Measurements from ENCODE around the gene RPGRIP1L. TPM values are rescaled to one million over a fixed set of nuclear protein-coding genes. Genes with fewer than 3 reads are reported as not detected.

Gene RPGRIP1L
- total RNA-seq, 3 donors from 2014 or later = 3.2 to 7.5 (median 7.5) TPM

GRCh38 chr16:53580038-53580802 lies 123.4 kb downstream of the RPGRIP1L start:
- intact Hi-C loops (cut with DNase I; ENCODE audit: low total_unique reads) = no loop called here
- TF ChIP-seq CTCF (IDR thresholded peaks at IDR 0.05) (no peak), POLR2AphosphoS5 (IDR thresholded peaks at IDR 0.05) (no peak), POLR2A (IDR thresholded peaks at IDR 0.05) (no peak)
- Histone ChIP-seq H3K36me3 (no peaks in the 10 kb centered on the region), H3K27ac (no peak overlapping the region), H3K4me3 (no peak overlapping the region), H3K27me3 (no peaks in the 10 kb centered on the region), H3K9me3 (no peaks in the 10 kb centered on the region), H3K4me1 (no peaks in the 10 kb centered on the region)
- no peak for DNase-seq (ENCODE audit: low spot score in 2 of 2)

- no peak overlapping the region for H3K27ac ChIP-seq
- H3K4me1 ChIP-seq = no peaks in the 10 kb centered on the region
- no peak for DNase-seq (ENCODE audit: low spot score in 2 of 2)
- peaks cover 0 to 4% of the 10 kb centered on the region in 2 donors for H3K9me3 ChIP-seq
- H3K36me3 ChIP-seq = no peaks in the 10 kb centered on the region
- intact Hi-C loops (cut with DNase I; ENCODE audit: low total_unique reads) = no loop called here
- no peak overlapping the region for H3K4me3 ChIP-seq
- H3K27me3 ChIP-seq = no peaks in the 10 kb centered on the region
- no peak for TF ChIP-seq CTCF (IDR thresholded peaks at IDR 0.05)
- no peak for TF ChIP-seq POLR2A (IDR thresholded peaks at IDR 0.05)
- TF ChIP-seq POLR2AphosphoS5 (IDR thresholded peaks at IDR 0.05) = no peak
Observed at GRCh38 chr16:53576904-53577303, 126.8 kb downstream of the RPGRIP1L start.

GRCh38 chr16:53576210-53576609 lies 127.4 kb downstream of the RPGRIP1L start:
- H3K27me3 ChIP-seq = no peaks in the 10 kb centered on the region
- intact Hi-C loops (cut with DNase I; ENCODE audit: low total_unique reads) = no loop called here
- no peak for TF ChIP-seq POLR2AphosphoS5 (IDR thresholded peaks at IDR 0.05)
- no peak for TF ChIP-seq CTCF (IDR thresholded peaks at IDR 0.05)
- no peak for TF ChIP-seq POLR2A (IDR thresholded peaks at IDR 0.05)
- no peaks in the 10 kb centered on the region for H3K36me3 ChIP-seq
- no peaks in the 10 kb centered on the region for H3K4me1 ChIP-seq
- no peak overlapping the region for H3K4me3 ChIP-seq
- DNase-seq (ENCODE audit: low spot score in 2 of 2) = no peak
- H3K9me3 ChIP-seq = peaks cover 0 to 11% of the 10 kb centered on the region in 2 donors
- H3K27ac ChIP-seq = no peak overlapping the region

- Histone ChIP-seq H3K4me3 (no peak overlapping the region), H3K4me1 (no peaks in the 10 kb centered on the region), H3K27me3 (no peaks in the 10 kb centered on the region), H3K36me3 (no peaks in the 10 kb centered on the region), H3K9me3 (peaks cover 0 to 16% of the 10 kb centered on the region in 2 donors), H3K27ac (no peak overlapping the region)
- intact Hi-C loops (cut with DNase I; ENCODE audit: low total_unique reads) = no loop called here
- TF ChIP-seq POLR2AphosphoS5 (IDR thresholded peaks at IDR 0.05) (no peak), CTCF (IDR thresholded peaks at IDR 0.05) (no peak), POLR2A (IDR thresholded peaks at IDR 0.05) (no peak)
- no peak for DNase-seq (ENCODE audit: low spot score in 2 of 2)
Observed at GRCh38 chr16:53571763-53572162, 131.9 kb downstream of the RPGRIP1L start.

- intact Hi-C loops (cut with DNase I; ENCODE audit: low total_unique reads) = no loop called here
- no peaks in the 10 kb centered on the region for H3K4me1 ChIP-seq
- H3K36me3 ChIP-seq = no peaks in the 10 kb centered on the region
- DNase-seq (ENCODE audit: low spot score in 2 of 2) = no peak
- H3K27ac ChIP-seq = no peak overlapping the region
- H3K9me3 ChIP-seq = peaks cover 0 to 10% of the 10 kb centered on the region in 2 donors
- TF ChIP-seq CTCF (IDR thresholded peaks at IDR 0.05) (no peak), POLR2AphosphoS5 (IDR thresholded peaks at IDR 0.05) (no peak), POLR2A (IDR thresholded peaks at IDR 0.05) (no peak)
- no peaks in the 10 kb centered on the region for H3K27me3 ChIP-seq
- no peak overlapping the region for H3K4me3 ChIP-seq
Observed at GRCh38 chr16:53566552-53567245, 137.0 kb downstream of the RPGRIP1L start.
